ENCODE data around the gene PLCG2.
"Not testable (repeated sequence)": the region's sequence is repeated elsewhere in the genome, so short reads cannot be mapped to it uniquely, and the experiment has no call there.

Gene PLCG2

GRCh38 chr16:81787659-81788058, 8.6 kb downstream of the PLCG2 start:
- DNase-seq (ENCODE audit: low read depth in 2 of 2, low spot score in 1 of 2), result no peak

- no peak for DNase-seq (ENCODE audit: low read depth in 2 of 2, low spot score in 1 of 2)
Measured at GRCh38 chr16:81790277-81790676, 11.2 kb downstream of the PLCG2 start.

GRCh38 chr16:81790830-81791435, 11.8 kb downstream of the PLCG2 start:
- DNase-seq (ENCODE audit: low read depth in 2 of 2, low spot score in 1 of 2), result no peak

- DNase-seq (ENCODE audit: low read depth in 2 of 2, low spot score in 1 of 2), result no peak
Measured at GRCh38 chr16:81792828-81793227, 13.7 kb downstream of the PLCG2 start.

GRCh38 chr16:81795193-81795592, 16.1 kb downstream of the PLCG2 start:
- DNase-seq (ENCODE audit: low read depth in 2 of 2, low spot score in 1 of 2), result no peak

GRCh38 chr16:81796035-81796434, 16.9 kb downstream of the PLCG2 start:
- no peak for DNase-seq (ENCODE audit: low read depth in 2 of 2, low spot score in 1 of 2)

- no peak for DNase-seq (ENCODE audit: low read depth in 2 of 2, low spot score in 1 of 2)
Measured at GRCh38 chr16:81796583-81797346, 17.7 kb downstream of the PLCG2 start.

- DNase-seq (ENCODE audit: low read depth in 2 of 2, low spot score in 1 of 2), result no peak
Measured at GRCh38 chr16:81797443-81797842, 18.4 kb downstream of the PLCG2 start.

- no peak for DNase-seq (ENCODE audit: low read depth in 2 of 2, low spot score in 1 of 2)
Measured at GRCh38 chr16:81798311-81799137, 19.4 kb downstream of the PLCG2 start.

GRCh38 chr16:81799138-81799504, 20.0 kb downstream of the PLCG2 start:
- DNase-seq (ENCODE audit: low read depth in 2 of 2, low spot score in 1 of 2), result no peak

GRCh38 chr16:81801724-81802123, 22.6 kb downstream of the PLCG2 start:
- DNase-seq (ENCODE audit: low read depth in 2 of 2, low spot score in 1 of 2), result not testable (repeated sequence)

- no peak for DNase-seq (ENCODE audit: low read depth in 2 of 2, low spot score in 1 of 2)
Measured at GRCh38 chr16:81803332-81803731, 24.2 kb downstream of the PLCG2 start.

- no peak for DNase-seq (ENCODE audit: low read depth in 2 of 2, low spot score in 1 of 2)
Measured at GRCh38 chr16:81804134-81804610, 25.1 kb downstream of the PLCG2 start.

GRCh38 chr16:81806696-81807095, 27.6 kb downstream of the PLCG2 start:
- DNase-seq (ENCODE audit: low read depth in 2 of 2, low spot score in 1 of 2), result no peak

GRCh38 chr16:81807767-81808358, 28.8 kb downstream of the PLCG2 start:
- no peak for DNase-seq (ENCODE audit: low read depth in 2 of 2, low spot score in 1 of 2)

GRCh38 chr16:81808933-81809480, 29.9 kb downstream of the PLCG2 start:
- DNase-seq (ENCODE audit: low read depth in 2 of 2, low spot score in 1 of 2), result no peak

GRCh38 chr16:81809567-81809966, 30.5 kb downstream of the PLCG2 start:
- no peak for DNase-seq (ENCODE audit: low read depth in 2 of 2, low spot score in 1 of 2)

GRCh38 chr16:81810361-81810760, 31.3 kb downstream of the PLCG2 start:
- no peak for DNase-seq (ENCODE audit: low read depth in 2 of 2, low spot score in 1 of 2)

- no peak for DNase-seq (ENCODE audit: low read depth in 2 of 2, low spot score in 1 of 2)
Measured at GRCh38 chr16:81810894-81811538, 31.9 kb downstream of the PLCG2 start.

- no peak for DNase-seq (ENCODE audit: low read depth in 2 of 2, low spot score in 1 of 2)
Measured at GRCh38 chr16:81813648-81814047, 34.6 kb downstream of the PLCG2 start.

All from stimulated activated CD8-positive, alpha-beta memory T cell treated with anti-CD3 and anti-CD28 coated beads, Interleukin-4, amount 100 ng/mL, for 1 hour (primary cell).